GM23338 (cell line): Measurements from ENCODE around the gene FAM13C.

ENCODE experiments used
- CREB1 ChIP-seq: fragments of 250-450 bp; sonication (Bioruptor Pico); IDR thresholded peaks from 2 replicates; pipeline ENCODE4 v1.5.0; 2020; ENCODE audit warnings: low read depth, mild to moderate bottlenecking, moderate library complexity
- CTCF ChIP-seq, 2 experiments: fragments of 200-600 bp in 1 of 2; sonication (generic) in 1 of 2; conservative IDR thresholded peaks; 2 replicates each; pipeline versions ENCODE4 v1.5.1 to v1.6.1; 2016 to 2017; ENCODE audit warnings: antibody characterized with exemption in 2 of 2, low read depth in 2 of 2, mild to moderate bottlenecking in 2 of 2, moderate library complexity in 1 of 2
- EZH2 ChIP-seq: fragments of 200-600 bp; sonication (generic); IDR thresholded peaks from one replicate; pipeline ENCODE4 v1.8.0; 2017; ENCODE audit warnings: antibody characterized with exemption, mild to moderate bottlenecking, low read depth; ENCODE audit not compliant: unreplicated experiment
- EZH2phosphoT487 ChIP-seq: fragments of 200-600 bp; sonication (generic); IDR thresholded peaks from one replicate; pipeline ENCODE4 v1.8.1; 2018; ENCODE audit warnings: antibody characterized with exemption; ENCODE audit not compliant: unreplicated experiment
- NANOG ChIP-seq: IDR thresholded peaks from 2 replicates; pipeline ENCODE4 v1.6.1; 2016; ENCODE audit warnings: antibody characterized with exemption, borderline replicate concordance
- POLR2AphosphoS5 ChIP-seq: IDR thresholded peaks from 2 replicates; pipeline ENCODE4 v1.6.1; 2016; ENCODE audit warnings: antibody characterized with exemption, low read depth
- REST ChIP-seq: IDR thresholded peaks from one replicate; pipeline ENCODE4 v1.6.1; 2018; ENCODE audit warnings: antibody characterized with exemption; ENCODE audit not compliant: unreplicated experiment

- TF ChIP-seq CTCF (conservative IDR thresholded peaks at IDR 0.05; ENCODE audit: low read depth in 2 of 2) (no peak), EZH2 (no peak), POLR2AphosphoS5 (no peak), EZH2phosphoT487 (no peak), NANOG (no peak), REST (no peak), CREB1 (CRISPR knock-in tag) (no peak)
These were observed 109.9 kb downstream of the FAM13C start for GRCh38 chr10:59252491-59252890.
